Muscle of leg (tissue), 11 donors: Measurements from ENCODE around the gene NDE1. TPM values are rescaled to one million over a fixed set of nuclear protein-coding genes. Genes with fewer than 3 reads are reported as not detected.

Experiments used
- DNase-seq: peaks from one replicate; pipeline ENCODE4 v3.0.0; 2013
- H3K27ac ChIP-seq: one replicate; pipeline ENCODE4 v1.5.1; 2013; ENCODE audit warnings: mild to moderate bottlenecking, low read length, control low read depth
- H3K27me3 ChIP-seq: one replicate; pipeline ENCODE4 v1.6.1; 2013; ENCODE audit warnings: low read length; ENCODE audit not compliant: control insufficient read depth, insufficient read depth
- H3K36me3 ChIP-seq: one replicate; pipeline ENCODE4 v1.6.1; 2013; ENCODE audit warnings: low read length; ENCODE audit not compliant: control insufficient read depth, insufficient read depth
- H3K4me1 ChIP-seq: one replicate; pipeline ENCODE4 v1.6.1; 2013; ENCODE audit warnings: low read length; ENCODE audit not compliant: control insufficient read depth, insufficient read depth
- H3K4me3 ChIP-seq: one replicate; pipeline ENCODE4 v1.5.1; 2013; ENCODE audit warnings: low read length, control low read depth
- H3K9me3 ChIP-seq: replicated peaks from 2 replicates; pipeline ENCODE4 v1.6.1; 2013; ENCODE audit warnings: low read depth, low read length; ENCODE audit not compliant: control insufficient read depth
- WGBS: methylation state at CpG from one replicate; pipeline ENCODE4 v1.1.5; 2013; ENCODE audit warnings: missing lambda C conversion rate; ENCODE audit not compliant: insufficient coverage; 5-methylcytosine and 5-hydroxymethylcytosine counted together
- polyA plus RNA-seq, 8 donors: library from polyadenylated mRNA; unstranded; fragments of 120-200 nt; gene quantifications; one replicate each; pipeline versions ENCODE4 v1.2.1 to v1.2.3, GENCODE V29; 2013; ENCODE audit warnings: inconsistent platforms in 1 of 8, low replicate concordance in 1 of 8; ENCODE audit not compliant: insufficient read length in 8 of 8, insufficient read depth in 1 of 8
- total RNA-seq: library from RNA; stranded (reverse); fragments of 120-200 nt; gene quantifications from one replicate; pipeline ENCODE4 v1.2.4, GENCODE V29; 2013

Gene NDE1
- total and polyA plus RNA-seq, 9 donors, result 13.6 to 38.9 (median 24.1) TPM

DNA sequence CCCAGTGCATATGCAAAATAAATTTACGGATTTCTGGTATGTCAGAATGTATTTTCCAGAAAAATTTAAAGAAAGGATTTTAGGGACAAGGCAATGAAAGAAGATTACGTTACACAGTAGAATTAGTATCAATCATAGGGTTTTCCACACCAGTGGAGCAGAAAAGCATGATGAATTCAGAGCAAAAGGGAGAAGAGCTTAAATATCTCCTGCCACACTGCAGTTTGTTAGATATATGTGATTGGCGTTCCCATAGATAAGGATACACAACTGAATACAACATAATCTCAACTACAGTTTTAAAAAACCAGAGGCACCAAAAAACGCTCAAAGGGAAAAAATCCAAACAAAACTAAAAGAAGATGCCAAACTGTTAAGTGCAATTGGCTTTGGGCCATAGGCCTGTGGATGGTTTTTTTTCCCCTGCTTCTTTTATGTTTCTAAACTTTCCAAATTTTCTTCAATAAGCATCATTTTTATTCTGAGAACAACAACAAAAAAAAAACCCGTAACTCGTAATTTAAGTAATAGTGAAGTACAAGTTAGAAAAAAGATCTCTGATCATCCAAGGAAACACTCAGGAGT is 29.3 kb upstream of the NDE1 start:
- no peak for DNase-seq
- no CpG with 5 or more reads among the region's 6 CpGs for WGBS

GRCh38 chr16:15621456-15621855 is 28.6 kb upstream of the NDE1 start:
- Histone ChIP-seq H3K27me3 (no peaks in the 10 kb centered on the region), H3K36me3 (peaks cover 80% of the 10 kb centered on the region), H3K4me1 (no peaks in the 10 kb centered on the region), H3K27ac (no peak overlapping the region), H3K4me3 (no peak overlapping the region), H3K9me3 (no peaks in the 10 kb centered on the region)
- 0% methylated on average over 1 of the region's 4 CpGs for WGBS
- no peak for DNase-seq

More for the DNA sequence above, 29.3 kb upstream of the NDE1 start:
- no peaks in the 10 kb centered on the region for H3K9me3 ChIP-seq
- H3K4me3 ChIP-seq, result no peak overlapping the region
- no peaks in the 10 kb centered on the region for H3K27me3 ChIP-seq
- H3K36me3 ChIP-seq, result peaks cover 86% of the 10 kb centered on the region
- H3K4me1 ChIP-seq, result no peaks in the 10 kb centered on the region
- H3K27ac ChIP-seq, result no peak overlapping the region

DNA sequence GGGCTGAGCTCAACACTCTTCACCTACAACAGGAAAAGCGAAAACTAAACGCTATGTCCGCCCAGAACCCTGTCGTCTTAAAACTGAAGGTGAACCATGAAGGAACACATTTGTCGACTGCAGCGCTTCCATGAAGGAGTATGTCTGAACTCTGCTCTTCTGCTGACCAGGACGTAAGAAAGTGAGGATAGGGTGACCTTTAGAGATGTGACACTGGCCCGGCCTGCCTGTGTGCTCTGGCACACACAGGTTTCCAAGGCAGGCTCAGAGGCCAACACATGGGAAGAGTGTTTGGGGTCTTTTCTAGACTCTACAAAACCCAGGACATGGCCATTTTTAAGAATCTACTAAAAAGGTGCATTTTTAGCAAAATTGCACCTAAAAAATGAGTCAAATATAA is 28.2 kb upstream of the NDE1 start:
- WGBS, result 86% methylated on average over 3 of the region's 8 CpGs
- Histone ChIP-seq H3K9me3 (no peaks in the 10 kb centered on the region), H3K27me3 (no peaks in the 10 kb centered on the region), H3K4me1 (no peaks in the 10 kb centered on the region), H3K36me3 (peaks cover 76% of the 10 kb centered on the region), H3K27ac (no peak overlapping the region), H3K4me3 (no peak overlapping the region)
- DNase-seq, result no peak

- Histone ChIP-seq H3K4me3 (no peak overlapping the region), H3K4me1 (no peaks in the 10 kb centered on the region), H3K27ac (no peak overlapping the region), H3K9me3 (no peaks in the 10 kb centered on the region), H3K27me3 (no peaks in the 10 kb centered on the region), H3K36me3 (peaks cover 66% of the 10 kb centered on the region)
- WGBS, result 100% methylated on average over 1 of the region's 2 CpGs
- DNase-seq, result no peak
Measured at GRCh38 chr16:15631730-15632409, 18.2 kb upstream of the NDE1 start.

DNA sequence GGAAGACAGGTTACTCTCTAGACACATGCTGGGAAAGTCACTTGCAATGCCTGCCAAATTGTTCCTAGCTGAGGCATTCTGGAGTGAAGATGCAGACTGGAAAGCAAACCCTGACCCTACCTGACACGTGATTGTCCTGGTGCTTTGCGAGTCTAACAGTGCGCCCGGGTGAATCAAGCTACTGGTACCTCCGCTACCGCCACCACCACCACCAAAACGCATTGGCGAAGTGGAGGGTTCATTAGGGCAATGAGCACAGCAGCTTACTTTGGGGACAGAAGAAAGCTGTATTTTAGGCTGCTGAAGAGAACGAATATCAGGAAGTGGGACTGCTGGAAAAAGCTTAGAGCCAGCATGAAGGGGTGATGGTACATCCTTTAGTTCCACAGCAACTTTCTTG is 14.1 kb upstream of the NDE1 start:
- no peaks in the 10 kb centered on the region for H3K27me3 ChIP-seq
- H3K9me3 ChIP-seq, result no peaks in the 10 kb centered on the region
- DNase-seq, result no peak
- H3K4me3 ChIP-seq, result no peak overlapping the region
- WGBS, result 98% methylated on average over 6 of the region's 9 CpGs
- peaks cover 66% of the 10 kb centered on the region for H3K36me3 ChIP-seq
- no peak overlapping the region for H3K27ac ChIP-seq
- H3K4me1 ChIP-seq, result no peaks in the 10 kb centered on the region

- Histone ChIP-seq H3K27ac (no peak overlapping the region), H3K4me1 (no peaks in the 10 kb centered on the region), H3K9me3 (no peaks in the 10 kb centered on the region), H3K4me3 (no peak overlapping the region), H3K27me3 (no peaks in the 10 kb centered on the region), H3K36me3 (peaks cover 63% of the 10 kb centered on the region)
- DNase-seq, result no peak
Measured at GRCh38 chr16:15636392-15636873, 13.6 kb upstream of the NDE1 start.

DNA sequence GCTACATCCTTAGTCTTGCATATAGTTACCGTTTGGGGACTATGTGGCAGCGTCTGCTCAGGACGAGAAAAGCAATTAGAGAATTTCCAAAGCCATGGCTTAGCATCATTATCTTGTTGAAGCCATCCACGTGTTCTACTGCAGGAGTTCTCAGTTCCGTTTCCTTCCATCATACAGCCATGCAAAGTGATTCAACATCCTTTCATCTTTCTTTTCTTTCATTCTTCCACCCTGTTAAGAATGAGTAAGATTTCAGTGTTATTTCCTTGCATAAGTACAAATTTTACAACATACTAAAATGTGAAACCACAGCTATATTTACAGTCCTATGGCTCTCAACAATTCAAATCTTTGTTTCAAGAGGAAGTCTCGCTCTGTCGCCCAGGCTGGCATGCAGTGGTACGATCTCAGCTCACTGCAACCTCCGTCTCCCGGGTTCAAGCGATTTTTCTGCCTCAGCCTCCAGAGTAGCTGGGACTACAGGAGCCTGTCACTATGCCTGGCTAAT is 10.9 kb upstream of the NDE1 start:
- Histone ChIP-seq H3K27me3 (no peaks in the 10 kb centered on the region), H3K27ac (no peak overlapping the region), H3K4me1 (peaks cover 7% of the 10 kb centered on the region), H3K4me3 (no peak overlapping the region), H3K9me3 (no peaks in the 10 kb centered on the region), H3K36me3 (peaks cover 39% of the 10 kb centered on the region)
- DNase-seq, result no peak
- WGBS, result 92% methylated on average over 9 of the region's 11 CpGs

- no peaks in the 10 kb centered on the region for H3K27me3 ChIP-seq
- no peaks in the 10 kb centered on the region for H3K9me3 ChIP-seq
- no peak for DNase-seq
- 100% methylated on average over 1 of the region's 4 CpGs for WGBS
- H3K4me3 ChIP-seq, result no peak overlapping the region
- peaks cover 24% of the 10 kb centered on the region for H3K36me3 ChIP-seq
- peaks cover 7% of the 10 kb centered on the region for H3K4me1 ChIP-seq
- no peak overlapping the region for H3K27ac ChIP-seq
Measured at GRCh38 chr16:15640966-15641365, 9.1 kb upstream of the NDE1 start.

DNA sequence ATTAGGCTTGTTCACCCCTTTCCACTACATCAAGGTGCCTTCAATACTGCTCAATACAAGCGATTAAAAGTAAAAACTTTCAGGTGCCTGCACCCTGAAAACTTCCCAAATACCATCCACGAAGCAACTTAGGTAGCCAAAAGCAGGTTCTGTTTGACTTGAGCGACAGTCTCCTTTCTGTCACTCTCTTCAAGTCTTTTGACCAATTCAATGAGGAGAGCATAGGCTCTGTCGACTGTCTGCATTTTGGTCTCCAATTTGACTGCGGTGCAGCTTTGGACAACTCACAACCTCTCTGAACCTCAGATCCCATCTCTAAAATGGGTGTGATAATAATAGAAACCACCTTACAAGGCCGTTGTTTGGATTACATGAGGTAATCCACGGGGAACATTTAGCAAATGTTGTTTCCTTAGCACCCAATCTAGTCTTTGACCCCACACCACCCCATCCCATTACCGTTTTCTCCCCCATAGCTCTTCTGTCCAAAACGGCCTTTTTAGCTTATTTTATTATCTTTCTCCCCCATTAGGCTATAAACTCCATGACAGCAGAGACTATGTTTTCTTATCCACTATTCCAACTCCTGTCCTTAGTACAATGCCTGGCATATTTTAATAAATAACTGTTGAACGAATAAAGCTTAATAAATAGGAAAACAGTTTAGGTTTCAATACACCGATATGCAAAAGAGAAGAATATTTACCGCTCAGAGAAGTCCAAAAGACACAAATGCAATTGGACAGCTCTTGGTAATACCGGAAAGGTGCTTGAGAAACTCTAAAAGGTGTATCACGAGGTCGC is 8.1 kb upstream of the NDE1 start:
- Histone ChIP-seq H3K27me3 (no peaks in the 10 kb centered on the region), H3K9me3 (no peaks in the 10 kb centered on the region), H3K4me1 (peaks cover 7% of the 10 kb centered on the region), H3K4me3 (peak overlapping the region; percentile 95), H3K27ac (peak overlapping the region; percentile 94), H3K36me3 (peaks cover 16% of the 10 kb centered on the region)
- no peak for DNase-seq
- WGBS, result 42% methylated on average over 6 of the region's 15 CpGs

GRCh38 chr16:15642557-15643047 is 7.4 kb upstream of the NDE1 start:
- Histone ChIP-seq H3K4me3 (peak overlapping the region; percentile 95), H3K27ac (peak overlapping the region; percentile 94), H3K27me3 (no peaks in the 10 kb centered on the region), H3K9me3 (no peaks in the 10 kb centered on the region), H3K36me3 (peaks cover 10% of the 10 kb centered on the region), H3K4me1 (peaks cover 7% of the 10 kb centered on the region)
- WGBS, result 0% methylated on average over 7 of the region's 23 CpGs
- DNase-seq, result peak; percentile 79
